Transverse colon (tissue), 4 donors: Measurements from ENCODE around the gene NPTN. TPM values are rescaled to one million over a fixed set of nuclear protein-coding genes. Genes with fewer than 3 reads are reported as not detected.

Experiments used
- DNase-seq: peaks from one replicate; pipeline ENCODE4 v3.0.0-alpha.2; 2019
- H3K27ac ChIP-seq, 4 donors: fragments of 200-600 bp; sonication (generic); 2 replicates each; pipeline ENCODE4 v1.5.1; 2016 to 2018; ENCODE audit warnings: inconsistent platforms in 4 of 4
- H3K27me3 ChIP-seq: fragments of 200-600 bp; sonication (generic); 2 replicates; pipeline ENCODE4 v1.5.1; 2017; ENCODE audit warnings: inconsistent platforms
- H3K36me3 ChIP-seq, 4 donors: fragments of 200-600 bp; sonication (generic); 2 replicates each; pipeline ENCODE4 v1.5.1; 2017 to 2019; ENCODE audit warnings: inconsistent platforms in 4 of 4
- H3K4me1 ChIP-seq, 4 donors: fragments of 200-600 bp; sonication (generic); 2 replicates each; pipeline ENCODE4 v1.5.1; 2017 to 2020; ENCODE audit warnings: inconsistent platforms in 4 of 4
- H3K4me3 ChIP-seq, 4 donors: fragments of 200-600 bp; sonication (generic); 1 replicate in 1 of 4; 2 replicates in 3 of 4; pipeline versions ENCODE4 v1.5.1 to v1.6.1; 2017 to 2019; ENCODE audit warnings: inconsistent platforms in 4 of 4
- H3K9me3 ChIP-seq, 2 donors: fragments of 200-600 bp; sonication (generic); 2 replicates each; pipeline ENCODE4 v1.5.1; 2017 to 2019; ENCODE audit warnings: inconsistent platforms in 2 of 2
- CTCF ChIP-seq, 5 experiments: fragments of 200-600 bp in 3 of 5; fragments of 450-650 bp in 2 of 5; sonication (generic) in 3 of 5; IDR thresholded peaks; 1 replicate in 2 of 5; 2 replicates in 3 of 5; pipeline ENCODE4 v1.5.1; 2016 to 2017; ENCODE audit warnings: antibody characterized with exemption in 5 of 5, inconsistent platforms in 3 of 5, mild to moderate bottlenecking in 2 of 5, moderate library complexity in 1 of 5
- EP300 ChIP-seq: sonication (generic); formaldehyde crosslinking; IDR thresholded peaks from one replicate; pipeline ENCODE4 v1.6.1; 2017; ENCODE audit warnings: antibody characterized with exemption, low read depth
- POLR2A ChIP-seq: fragments of 450-650 bp; IDR thresholded peaks from one replicate; pipeline ENCODE4 v1.6.1; 2016; ENCODE audit warnings: antibody characterized with exemption, mild to moderate bottlenecking, moderate library complexity
- POLR2AphosphoS5 ChIP-seq, 3 donors: sonication (generic); formaldehyde crosslinking; IDR thresholded peaks; one replicate each; pipeline ENCODE4 v1.6.1; 2016; ENCODE audit warnings: antibody characterized with exemption in 3 of 3
- WGBS, 2 donors: methylation state at CpG; one replicate each; pipeline ENCODE4 v1.1.5; 2018; ENCODE audit warnings: low coverage in 1 of 2; 5-methylcytosine and 5-hydroxymethylcytosine counted together
- in situ Hi-C, 4 donors: fragments of 200-750 bp; cut with MboI; loops; one replicate each; pipeline versions ENCODE4 v1.15.0 to v1.15.1; 2017; ENCODE audit warnings: low sequenced_read_pairs in 3 of 4, low pct_ligation_motif_present in 1 of 4, low pct_unique_long_range_greater_than_20kb in 1 of 4
- intact Hi-C: fragments of 100-400 bp; cut with DNase I; formaldehyde crosslinking; loops from one replicate; pipeline ENCODE4 v1.15.1; 2023; ENCODE audit warnings: low total_unique reads
- total RNA-seq, 4 donors: library from RNA; depleted of rRNA; stranded (reverse); fragments of >200 nt; gene quantifications; one replicate each; pipeline ENCODE4 v1.1.0, GENCODE V29; 2016

NPTN gene
- total RNA-seq, 4 donors from 2014 or later: 77.8 to 187 (median 135) TPM

- intact Hi-C loops (no loop called here), in situ Hi-C loops (no loop called here)
- no peaks in the 10 kb centered on the region for H3K9me3 ChIP-seq
- WGBS, 2 donors: 78 to 86% methylated on average over 5 of the region's 5 CpGs
- no peak overlapping the region for H3K27ac ChIP-seq
- no peaks in the 10 kb centered on the region for H3K27me3 ChIP-seq
- H3K4me3 ChIP-seq: no peak overlapping the region
- DNase-seq: no peak
- peaks cover 0 to 44% (median 15%) of the 10 kb centered on the region in 4 donors for H3K4me1 ChIP-seq
- TF ChIP-seq CTCF (IDR thresholded peaks at IDR 0.05) (no peak), POLR2A (no peak), POLR2AphosphoS5 (IDR thresholded peaks at IDR 0.05) (no peak), EP300 (no peak)
- no peaks in the 10 kb centered on the region for H3K36me3 ChIP-seq
These were observed 15.3 kb downstream of the NPTN start for GRCh38 chr15:73617913-73618312.

DNA sequence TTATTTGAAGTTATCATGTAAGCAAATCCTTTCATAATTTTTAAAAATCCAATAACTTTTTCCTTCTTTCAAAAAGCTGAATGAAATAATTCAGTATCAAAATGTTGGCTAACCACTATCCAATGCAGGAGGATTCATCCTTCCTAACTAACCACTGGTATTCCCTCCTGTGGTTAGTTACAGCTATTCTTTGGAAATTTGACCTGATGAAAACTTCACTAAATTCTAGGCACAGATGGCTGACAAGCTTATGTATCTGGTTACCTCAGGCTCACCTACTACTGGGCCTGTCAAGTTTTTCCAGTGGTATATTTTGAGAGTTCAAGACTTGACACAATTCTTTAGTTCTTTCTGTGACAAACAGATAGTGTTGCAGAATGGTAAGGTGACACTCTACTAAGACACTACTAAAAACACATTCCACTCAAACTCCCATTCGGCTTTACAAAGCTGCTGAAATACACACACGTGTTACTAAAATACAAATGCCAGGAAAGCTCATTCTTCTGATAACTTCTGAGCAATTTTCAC, 15.8 kb downstream of the NPTN start:
- Histone ChIP-seq H3K27ac (no peak overlapping the region), H3K4me3 (no peak overlapping the region), H3K4me1 (peaks cover 0 to 41% (median 14%) of the 10 kb centered on the region in 4 donors), H3K36me3 (no peaks in the 10 kb centered on the region), H3K9me3 (no peaks in the 10 kb centered on the region), H3K27me3 (no peaks in the 10 kb centered on the region)
- in situ Hi-C loops (no loop called here), intact Hi-C loops (no loop called here)
- TF ChIP-seq POLR2A: no peak
- no peak for TF ChIP-seq CTCF (IDR thresholded peaks at IDR 0.05)
- TF ChIP-seq EP300: no peak
- no peak for TF ChIP-seq POLR2AphosphoS5 (IDR thresholded peaks at IDR 0.05)
- no peak for DNase-seq
- WGBS, 2 donors: 89 to 91% methylated on average over 2 of the region's 2 CpGs

GRCh38 chr15:73608941-73609340, 24.2 kb downstream of the NPTN start:
- WGBS, 2 donors: 67 to 72% methylated on average over 2 of the region's 2 CpGs
- Histone ChIP-seq H3K27me3 (no peaks in the 10 kb centered on the region), H3K27ac (peak overlapping the region in 3 of 4 donors; percentile 17 to 42 (median 22)), H3K9me3 (no peaks in the 10 kb centered on the region), H3K4me1 (peaks cover 8 to 57% (median 23%) of the 10 kb centered on the region in 4 donors), H3K36me3 (no peaks in the 10 kb centered on the region), H3K4me3 (no peak overlapping the region)
- intact Hi-C loops (no loop called here), in situ Hi-C loops (no loop called here)
- TF ChIP-seq CTCF (IDR thresholded peaks at IDR 0.05): no peak
- no peak for TF ChIP-seq POLR2AphosphoS5 (IDR thresholded peaks at IDR 0.05)
- TF ChIP-seq POLR2A: no peak
- no peak for TF ChIP-seq EP300
- DNase-seq: no peak

GRCh38 chr15:73608475-73608874, 24.7 kb downstream of the NPTN start:
- no peak for DNase-seq
- WGBS, 2 donors: 67 to 92% methylated on average over 1 of the region's 1 CpG
- Histone ChIP-seq H3K27me3 (no peaks in the 10 kb centered on the region), H3K36me3 (no peaks in the 10 kb centered on the region), H3K4me3 (no peak overlapping the region), H3K4me1 (peaks cover 8 to 59% (median 24%) of the 10 kb centered on the region in 4 donors), H3K9me3 (no peaks in the 10 kb centered on the region), H3K27ac (peak overlapping the region in 3 of 4 donors; percentile 17 to 42 (median 17))
- in situ Hi-C loops: no loop called here
- intact Hi-C loops: no loop called here
- TF ChIP-seq EP300: no peak
- TF ChIP-seq POLR2AphosphoS5 (IDR thresholded peaks at IDR 0.05): no peak
- TF ChIP-seq CTCF (IDR thresholded peaks at IDR 0.05): no peak
- TF ChIP-seq POLR2A: no peak
